SJCRH30 (cell line): ENCODE data around the gene ADGRG4. TPM values are rescaled to one million over a fixed set of nuclear protein-coding genes. Genes with fewer than 3 reads are reported as not detected.

Source experiments
- DNase-seq, 2 experiments: peaks; one replicate each; pipeline ENCODE4 v3.0.0-alpha.2; 2015 to 2020
- H3K27ac ChIP-seq: fragments of 250-450 bp; sonication (Bioruptor Pico); 2 replicates; pipeline ENCODE4 v1.5.1; 2020; ENCODE audit warnings: mild to moderate bottlenecking, moderate library complexity
- H3K27me3 ChIP-seq: fragments of 250-450 bp; sonication (Bioruptor Pico); 2 replicates; pipeline ENCODE4 v1.5.1; 2020; ENCODE audit warnings: mild to moderate bottlenecking, moderate library complexity
- H3K36me3 ChIP-seq: fragments of 250-450 bp; sonication (Bioruptor Pico); 2 replicates; pipeline ENCODE4 v1.5.1; 2020; ENCODE audit warnings: mild to moderate bottlenecking, moderate library complexity
- H3K4me1 ChIP-seq: fragments of 250-450 bp; sonication (Bioruptor Pico); 2 replicates; pipeline ENCODE4 v1.5.1; 2020; ENCODE audit warnings: mild to moderate bottlenecking, moderate library complexity
- H3K4me3 ChIP-seq: fragments of 250-450 bp; sonication (Bioruptor Pico); 2 replicates; pipeline ENCODE4 v1.5.1; 2020; ENCODE audit warnings: mild to moderate bottlenecking, moderate library complexity
- H3K9me3 ChIP-seq: fragments of 250-450 bp; sonication (Bioruptor Pico); replicated peaks from 2 replicates; pipeline ENCODE4 v1.5.1; 2020; ENCODE audit warnings: mild to moderate bottlenecking, moderate library complexity
- total RNA-seq: library from RNA; depleted of rRNA; stranded (reverse); fragments of >200 nt; shearing (Covaris generic); gene quantifications from 2 replicates; pipeline ENCODE4 v1.2.3, GENCODE V29; 2014; rRNA removed

Gene ADGRG4
- total RNA-seq, 1 experiment from 2014 or later, result not detected

DNA sequence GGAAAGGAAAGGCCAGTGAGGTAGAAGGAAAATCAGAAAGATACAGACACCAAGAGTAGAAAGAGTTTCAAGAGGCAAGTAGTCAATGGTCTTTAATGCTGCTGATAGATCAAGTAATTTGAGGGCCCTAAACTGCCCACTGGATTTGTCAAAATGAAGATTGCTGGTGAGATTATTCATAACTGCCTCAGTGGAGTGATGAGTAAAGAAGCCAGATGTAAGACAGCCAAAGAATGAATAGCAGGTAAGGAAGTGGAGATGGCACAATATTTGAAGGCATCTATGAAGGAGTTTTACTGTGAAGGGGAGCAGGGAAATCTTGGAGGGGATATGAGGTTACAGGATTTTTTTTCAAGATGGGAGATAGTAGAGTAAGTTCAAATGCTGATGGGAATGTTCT lies 147.2 kb downstream of the ADGRG4 start:
- Histone ChIP-seq H3K9me3 (no peaks in the 10 kb centered on the region), H3K4me3 (no peak overlapping the region), H3K4me1 (no peaks in the 10 kb centered on the region), H3K27ac (no peak overlapping the region), H3K36me3 (no peaks in the 10 kb centered on the region), H3K27me3 (no peaks in the 10 kb centered on the region)
- no peak for DNase-seq

DNA sequence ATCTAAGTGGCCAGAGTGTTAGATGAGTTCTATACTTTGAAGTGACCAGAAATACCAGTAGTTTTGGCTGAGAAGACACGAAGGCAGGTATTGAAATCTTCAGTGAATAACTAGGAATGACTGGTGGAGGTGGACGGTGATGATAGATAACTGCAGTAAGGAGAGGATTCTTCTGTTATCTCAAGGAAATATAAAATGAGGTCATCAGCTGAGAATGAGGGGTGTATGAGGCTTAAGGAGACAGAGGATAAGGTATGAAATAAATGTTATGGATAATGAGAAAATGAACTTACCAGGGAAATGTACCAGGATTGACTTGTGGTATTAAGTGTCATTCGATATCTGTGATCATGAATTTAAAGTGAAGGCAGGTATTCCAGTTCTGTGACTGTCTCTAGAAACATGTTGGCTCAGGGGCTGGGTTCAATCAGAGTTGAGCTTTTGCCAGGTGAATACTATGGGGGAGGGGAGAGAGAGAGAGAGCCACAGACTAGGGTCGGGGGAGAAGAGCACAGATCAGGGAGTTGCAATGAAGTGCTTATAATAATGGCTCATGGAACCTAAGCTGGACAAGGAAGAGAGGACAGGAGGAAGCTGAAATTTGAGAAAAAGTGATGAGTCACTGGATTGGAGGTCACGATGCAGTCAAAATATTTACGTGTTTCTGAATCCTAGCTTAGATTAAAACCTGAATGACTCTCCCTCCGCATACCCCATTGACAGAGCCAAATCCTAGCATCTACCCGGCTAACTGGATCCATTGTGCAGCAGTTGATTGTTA lies 149.5 kb downstream of the ADGRG4 start:
- Histone ChIP-seq H3K4me3 (no peak overlapping the region), H3K27me3 (no peaks in the 10 kb centered on the region), H3K36me3 (no peaks in the 10 kb centered on the region), H3K4me1 (no peaks in the 10 kb centered on the region), H3K27ac (no peak overlapping the region), H3K9me3 (no peaks in the 10 kb centered on the region)
- DNase-seq, result no peak

DNA sequence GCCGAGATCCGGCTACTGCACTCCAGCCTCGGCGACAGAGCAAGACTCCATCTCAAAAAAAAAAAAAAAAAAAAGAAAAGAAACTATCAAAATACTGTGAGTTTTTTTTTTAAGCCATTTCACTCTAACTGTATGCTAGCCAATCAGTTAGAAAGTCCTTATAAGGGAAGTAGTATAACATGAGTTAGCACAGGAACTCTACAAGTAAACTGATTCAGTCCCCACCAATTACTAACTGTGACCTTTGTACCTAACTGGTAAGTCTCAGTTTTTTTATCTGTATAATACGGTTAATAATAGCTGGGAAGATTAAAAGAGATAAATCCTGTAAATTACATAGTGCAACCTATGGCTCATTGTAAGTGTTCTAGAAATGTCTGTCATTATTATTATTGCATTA lies 151.9 kb downstream of the ADGRG4 start:
- no peak for DNase-seq
- H3K9me3 ChIP-seq, result no peaks in the 10 kb centered on the region

DNA sequence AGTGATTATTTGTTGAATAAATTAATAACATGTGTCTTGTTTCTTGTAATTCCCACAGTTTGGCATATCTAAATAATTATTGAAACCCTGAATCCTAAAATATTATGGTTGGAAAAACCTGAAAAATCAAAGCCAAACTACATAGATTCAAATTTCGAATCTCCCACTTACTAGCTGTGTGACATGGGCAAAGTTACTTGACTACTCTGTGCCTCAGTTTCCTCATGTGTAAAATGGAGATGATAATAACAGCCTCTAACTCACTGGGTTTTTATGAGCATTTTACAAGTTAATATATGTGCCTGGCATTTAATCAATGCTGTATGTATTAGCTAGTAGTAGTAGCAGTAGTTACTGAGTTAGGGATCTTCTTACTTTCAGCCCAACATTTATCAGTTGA lies 152.4 kb downstream of the ADGRG4 start:
- Histone ChIP-seq H3K4me3 (no peak overlapping the region), H3K36me3 (no peaks in the 10 kb centered on the region), H3K4me1 (no peaks in the 10 kb centered on the region), H3K27ac (no peak overlapping the region), H3K9me3 (no peaks in the 10 kb centered on the region), H3K27me3 (no peaks in the 10 kb centered on the region)
- no peak for DNase-seq

More for the DNA sequence above, 151.9 kb downstream of the ADGRG4 start:
- Histone ChIP-seq H3K36me3 (no peaks in the 10 kb centered on the region), H3K27me3 (no peaks in the 10 kb centered on the region), H3K4me1 (no peaks in the 10 kb centered on the region), H3K4me3 (no peak overlapping the region), H3K27ac (no peak overlapping the region)

DNA sequence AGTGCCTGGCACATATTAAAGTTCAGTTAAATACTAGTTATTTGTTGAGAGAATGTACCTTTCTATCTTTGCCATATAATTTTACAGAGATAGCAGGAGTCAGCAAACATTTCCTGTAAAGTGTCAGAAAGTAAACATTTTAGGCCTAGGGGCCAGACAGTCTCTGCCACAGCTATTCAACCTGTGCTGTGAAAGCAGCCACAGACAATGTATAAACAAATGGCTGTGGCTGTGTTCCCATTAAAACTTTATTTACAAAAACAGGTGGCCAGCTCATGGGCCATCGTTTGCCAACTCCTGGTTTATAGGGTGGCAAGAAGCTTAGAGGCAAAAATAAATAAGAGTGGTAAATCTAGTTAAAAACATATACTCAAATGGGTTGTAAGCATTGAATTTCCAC lies 153.0 kb downstream of the ADGRG4 start:
- H3K27me3 ChIP-seq, result no peaks in the 10 kb centered on the region
- H3K36me3 ChIP-seq, result no peaks in the 10 kb centered on the region
- no peaks in the 10 kb centered on the region for H3K9me3 ChIP-seq
- no peak for DNase-seq
- H3K4me3 ChIP-seq, result no peak overlapping the region
- no peaks in the 10 kb centered on the region for H3K4me1 ChIP-seq
- H3K27ac ChIP-seq, result no peak overlapping the region

DNA sequence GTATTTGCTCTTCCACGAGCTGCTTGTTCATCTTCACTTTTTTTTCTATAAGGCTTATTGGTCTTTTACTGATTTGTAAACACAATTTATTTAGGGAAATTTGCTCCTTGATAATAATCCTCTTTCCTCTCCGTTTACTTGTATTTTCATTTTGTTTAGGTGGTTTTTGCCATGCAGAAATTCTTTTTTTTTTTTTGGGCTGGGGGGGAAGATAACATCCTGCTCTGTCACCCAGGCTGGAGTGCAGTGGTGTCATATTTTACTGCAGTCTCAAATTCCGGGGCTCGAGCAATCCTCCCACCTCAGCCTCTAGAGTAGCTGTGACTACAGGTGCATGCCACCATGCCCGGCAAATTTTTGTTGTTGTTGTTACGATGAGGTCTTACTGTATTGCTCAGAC lies 155.4 kb downstream of the ADGRG4 start:
- Histone ChIP-seq H3K36me3 (no peaks in the 10 kb centered on the region), H3K4me1 (no peaks in the 10 kb centered on the region), H3K27me3 (no peaks in the 10 kb centered on the region), H3K9me3 (no peaks in the 10 kb centered on the region), H3K4me3 (no peak overlapping the region), H3K27ac (no peak overlapping the region)
- DNase-seq, result no peak

DNA sequence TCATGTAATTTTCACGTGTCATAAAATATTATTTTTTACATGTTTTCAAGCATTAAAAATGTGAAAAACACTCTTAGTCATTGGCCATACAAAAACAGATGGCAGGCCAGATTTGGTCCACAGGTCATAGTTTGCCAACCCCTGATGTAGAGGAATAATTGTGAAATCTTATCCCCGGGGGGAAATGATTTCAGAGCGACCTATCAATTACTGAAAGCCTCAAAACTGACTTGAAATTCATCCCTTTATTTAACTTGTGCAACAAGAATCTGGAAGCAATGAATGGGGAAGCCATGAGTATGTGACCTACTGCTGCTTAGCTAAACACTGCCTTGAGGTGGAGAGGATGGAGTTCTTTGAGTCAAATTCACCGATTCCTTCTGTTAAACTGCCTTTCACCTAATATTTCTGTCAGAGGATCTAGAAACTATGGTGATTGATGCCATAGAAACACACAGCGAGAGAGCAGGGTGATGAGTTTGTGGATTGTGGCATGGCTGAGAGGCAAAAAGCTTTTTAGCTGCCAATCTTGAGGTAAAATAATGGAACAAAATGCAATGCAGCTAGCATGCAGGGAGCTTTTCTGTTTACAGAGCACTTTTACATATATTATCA lies 156.6 kb downstream of the ADGRG4 start:
- no peaks in the 10 kb centered on the region for H3K27me3 ChIP-seq
- H3K4me3 ChIP-seq, result no peak overlapping the region
- no peaks in the 10 kb centered on the region for H3K36me3 ChIP-seq
- no peak overlapping the region for H3K27ac ChIP-seq
- H3K9me3 ChIP-seq, result no peaks in the 10 kb centered on the region
- DNase-seq, result no peak
- no peaks in the 10 kb centered on the region for H3K4me1 ChIP-seq

DNA sequence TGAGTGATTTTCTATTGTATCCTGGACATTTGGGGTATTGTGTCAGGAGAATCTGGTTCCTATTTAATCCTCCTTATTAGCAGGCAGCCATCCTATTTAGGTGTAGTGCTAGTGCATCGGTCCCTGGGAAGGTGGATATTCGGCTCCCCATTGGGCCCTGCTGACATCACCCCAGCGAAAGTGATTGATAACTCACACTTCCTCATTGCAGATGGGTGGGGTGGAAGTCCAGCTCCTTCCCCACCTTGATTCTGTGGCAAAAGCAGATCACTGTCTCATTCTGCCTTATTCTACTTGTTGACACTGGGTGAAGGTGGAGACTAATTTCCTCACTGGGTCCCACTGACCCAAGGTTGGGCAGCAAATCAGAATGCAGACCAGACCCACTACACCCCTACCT lies 163.8 kb downstream of the ADGRG4 start:
- H3K9me3 ChIP-seq, result no peaks in the 10 kb centered on the region
- no peaks in the 10 kb centered on the region for H3K27me3 ChIP-seq
- H3K4me1 ChIP-seq, result no peaks in the 10 kb centered on the region
- DNase-seq, result no peak
- H3K4me3 ChIP-seq, result no peak overlapping the region
- H3K27ac ChIP-seq, result no peak overlapping the region
- H3K36me3 ChIP-seq, result no peaks in the 10 kb centered on the region

Other genes with a start within 250 kb of the ADGRG4 start
- 48.0 and 55.7 TPM in 2 replicates for gene FHL1, start 153.4 kb upstream of the ADGRG4 start, total RNA-seq
- gene MAP7D3, start 49.6 kb upstream of the ADGRG4 start, total RNA-seq, result 15.5 and 17.6 TPM in 2 replicates
- gene BRS3, start 187.0 kb downstream of the ADGRG4 start, total RNA-seq, result not detected in 2 replicates
- gene HTATSF1, start 196.6 kb downstream of the ADGRG4 start, total RNA-seq, result 81.6 and 88.0 TPM in 2 replicates
- gene VGLL1, start 231.3 kb downstream of the ADGRG4 start, total RNA-seq, result not detected in 2 replicates